G401 (cell line): Measurements from ENCODE around the gene FGB. TPM values are rescaled to one million over a fixed set of nuclear protein-coding genes. Genes with fewer than 3 reads are reported as not detected.

ENCODE experiments used
- DNase-seq: peaks from one replicate; pipeline ENCODE4 v3.0.0-alpha.2; 2015; ENCODE audit warnings: low spot score
- in situ Hi-C: cut with HindIII; loops from 2 replicates; pipeline ENCODE4 v1.10.0; 2016; ENCODE audit warnings: low sequenced_read_pairs, mixed read lengths
- total RNA-seq: library from RNA; depleted of rRNA; stranded (reverse); fragments of >200 nt; shearing (Covaris generic); gene quantifications from 2 replicates; pipeline ENCODE4 v1.2.3, GENCODE V29; 2014; rRNA removed

FGB gene
- not detected in 2 replicates for total RNA-seq

- no peak for DNase-seq
- in situ Hi-C loops, result no loop called here
Measured at GRCh38 chr4:154562697-154563254, at the start of gene FGB. FGB (plus strand) TSS chr4:154563011; CDS start chr4:154563019, 8 bp downstream.

DNA sequence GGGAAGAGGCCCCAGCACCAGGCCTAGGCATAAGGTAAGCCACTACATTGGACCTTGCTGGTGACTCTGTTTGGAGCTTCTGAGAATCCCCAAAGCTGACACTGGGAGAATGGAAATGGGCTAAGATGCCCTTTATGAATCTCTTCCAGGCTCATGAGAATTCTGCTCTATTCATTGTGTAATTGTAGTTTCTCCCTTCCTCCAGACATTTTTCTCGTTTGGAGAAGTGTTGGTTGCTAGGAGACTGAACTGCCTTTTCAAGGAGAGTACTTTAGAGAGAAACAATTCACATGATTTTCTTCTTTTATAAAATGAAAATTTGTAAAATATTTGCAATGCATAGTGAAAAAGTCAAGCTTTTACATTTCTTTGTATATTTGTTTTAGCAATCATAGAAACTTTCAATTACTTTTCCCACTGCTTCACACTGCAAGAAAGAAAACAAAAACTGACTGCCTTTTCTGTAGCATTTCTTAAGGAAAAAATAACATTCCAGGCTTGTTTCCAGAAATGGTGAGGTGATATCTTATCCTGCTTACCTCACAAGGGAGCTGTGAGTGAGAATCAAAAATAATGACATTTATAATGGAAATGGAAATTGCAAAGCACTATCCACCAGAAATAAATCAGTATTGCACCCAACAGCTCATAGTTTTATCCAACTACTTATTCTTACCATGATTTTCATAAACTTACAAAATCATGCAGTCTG lies 46.3 kb upstream of the FGB start:
- no peak for DNase-seq
- in situ Hi-C loops, result no loop called here

- no peak for DNase-seq
- in situ Hi-C loops, result no loop called here
Measured at GRCh38 chr4:154517591-154517990, 45.2 kb upstream of the FGB start.

DNA sequence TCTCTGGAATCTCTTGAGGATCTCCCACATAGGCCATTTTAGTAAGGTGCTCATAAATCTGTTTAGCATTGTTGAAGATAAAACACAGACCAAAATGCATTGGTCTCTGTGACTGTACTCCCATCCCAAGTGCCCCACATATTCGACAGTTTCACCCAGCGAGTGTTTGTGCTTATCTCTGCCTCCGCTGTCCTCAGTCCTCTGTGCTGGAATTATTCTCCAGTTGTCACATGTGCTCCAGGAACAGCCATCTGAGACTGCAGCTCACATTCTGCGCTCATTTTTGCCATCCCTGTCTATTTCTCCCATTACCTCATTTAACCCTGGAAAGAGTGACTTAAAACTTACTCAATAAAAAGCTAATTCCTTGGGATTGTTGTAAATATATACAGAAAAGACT lies 43.6 kb upstream of the FGB start:
- DNase-seq, result no peak
- in situ Hi-C loops, result no loop called here

- in situ Hi-C loops, result no loop called here
- no peak for DNase-seq
Measured at GRCh38 chr4:154521607-154522006, 41.2 kb upstream of the FGB start.

DNA sequence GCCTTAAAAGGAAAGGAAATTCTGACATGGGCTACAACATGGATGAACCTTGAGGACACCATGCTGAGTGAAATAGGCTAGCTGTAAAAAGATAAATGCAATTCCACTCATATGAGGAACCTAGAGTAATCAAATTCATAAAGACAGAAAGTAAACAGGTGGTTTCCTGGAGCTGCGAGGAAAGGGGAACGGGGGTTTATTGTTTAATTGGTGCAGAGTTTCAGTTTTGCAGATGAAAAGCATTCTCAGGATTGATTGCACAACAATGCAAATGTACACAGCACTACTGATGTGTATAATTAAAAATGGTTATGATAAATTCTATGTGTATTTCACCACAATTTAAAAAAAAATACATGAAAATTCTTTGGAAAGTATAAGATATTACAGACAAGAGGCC lies 36.7 kb upstream of the FGB start:
- in situ Hi-C loops, result no loop called here

GRCh38 chr4:154527308-154527707 lies 35.5 kb upstream of the FGB start:
- in situ Hi-C loops, result no loop called here
- no peak for DNase-seq

More for the DNA sequence above, 36.7 kb upstream of the FGB start:
- DNase-seq, result no peak

GRCh38 chr4:154528869-154529268 lies 33.9 kb upstream of the FGB start:
- in situ Hi-C loops, result no loop called here
- DNase-seq, result no peak

DNA sequence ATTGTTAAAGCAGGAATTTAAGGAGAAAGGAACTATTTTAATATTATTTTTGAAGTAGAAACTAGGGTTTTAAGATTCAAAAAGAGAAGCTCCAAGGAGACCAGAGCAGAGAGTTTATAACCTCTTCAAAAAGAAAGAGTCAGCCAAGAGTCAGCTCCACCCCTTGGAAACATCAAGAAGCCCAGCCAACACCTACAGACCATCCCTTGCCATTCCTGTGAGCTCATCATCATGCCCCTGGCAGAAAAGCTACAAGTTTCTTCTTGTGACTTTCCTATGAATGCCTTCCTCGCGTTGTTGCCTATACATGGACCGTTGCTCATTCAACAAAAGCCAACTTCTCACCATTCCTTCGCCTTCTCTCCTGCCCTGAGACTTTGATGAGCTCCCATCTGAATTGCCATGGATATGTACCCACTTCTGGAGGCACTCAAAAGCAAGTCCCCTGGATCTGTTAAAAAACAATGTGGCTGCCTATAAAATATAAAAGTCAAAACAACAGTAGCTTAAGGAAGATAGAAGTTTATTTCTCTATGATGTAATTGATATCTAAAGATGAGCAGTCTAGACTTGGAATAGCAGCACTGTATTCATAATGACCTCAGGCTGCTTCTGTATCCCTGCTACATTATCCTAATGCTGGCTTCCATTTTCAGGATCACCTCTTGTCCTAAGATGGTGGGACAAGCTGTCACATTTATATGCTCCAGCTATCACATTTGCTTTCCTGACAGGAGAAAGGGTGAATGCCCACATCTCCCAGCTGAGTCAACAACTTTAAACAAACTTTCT lies 32.9 kb upstream of the FGB start:
- in situ Hi-C loops, result no loop called here

GRCh38 chr4:154534296-154534695 lies 28.5 kb upstream of the FGB start:
- DNase-seq, result no peak
- in situ Hi-C loops, result no loop called here

More for the DNA sequence above, 32.9 kb upstream of the FGB start:
- no peak for DNase-seq

- no peak for DNase-seq
- in situ Hi-C loops, result no loop called here
Measured at GRCh38 chr4:154542271-154542879, 20.4 kb upstream of the FGB start.

- no peak for DNase-seq
- in situ Hi-C loops, result no loop called here
Measured at GRCh38 chr4:154545689-154546088, 17.1 kb upstream of the FGB start.

- in situ Hi-C loops, result no loop called here
Measured at GRCh38 chr4:154549894-154550790, 12.7 kb upstream of the FGB start, which contains the start of gene PLRG1. PLRG1 (minus strand) TSS chr4:154550400; CDS start chr4:154550308, 92 bp downstream.

DNA sequence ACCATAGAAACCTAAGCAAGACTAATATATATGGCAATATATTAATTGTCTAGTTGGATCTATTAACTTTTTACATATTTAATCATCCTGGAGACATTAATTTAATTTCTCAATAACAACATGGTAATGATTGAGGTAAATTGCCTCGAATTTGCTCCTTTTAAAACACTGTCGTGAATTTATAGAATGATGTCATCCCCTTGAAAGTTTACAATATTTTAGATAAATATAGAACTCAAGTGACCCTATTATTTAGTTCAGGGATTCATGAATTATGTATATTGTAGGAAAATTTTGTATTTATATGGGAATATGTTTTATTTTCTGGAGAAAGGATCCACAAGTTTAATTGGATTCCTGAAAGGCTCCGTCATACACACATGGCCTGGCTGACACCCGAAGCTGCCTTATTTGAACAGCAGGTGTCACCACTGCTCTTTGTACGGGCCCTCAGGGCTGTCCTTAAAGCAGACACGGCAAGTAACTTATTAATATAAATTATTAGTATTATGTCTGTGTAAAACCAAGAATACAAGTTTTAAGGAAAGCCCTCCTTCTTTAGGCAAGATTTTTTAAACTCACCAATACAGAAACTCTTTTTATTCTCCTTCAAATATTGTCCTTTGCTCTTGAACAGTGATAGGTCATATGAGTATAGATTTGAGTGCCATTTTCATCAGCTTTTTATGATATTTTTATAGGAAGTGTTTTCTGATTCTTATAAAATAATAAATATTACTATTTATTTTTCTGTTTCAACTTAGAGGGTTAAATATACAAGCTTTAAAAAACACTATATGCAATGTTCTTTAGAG lies 10.7 kb upstream of the FGB start:
- peak; percentile 85 for DNase-seq
- in situ Hi-C loops, result no loop called here

More at GRCh38 chr4:154549894-154550790, 12.7 kb upstream of the FGB start, which contains the start of gene PLRG1:
- DNase-seq, result peak; percentile 95

GRCh38 chr4:154559141-154559493 lies 3.7 kb upstream of the FGB start:
- DNase-seq, result no peak
- in situ Hi-C loops, result no loop called here

DNA sequence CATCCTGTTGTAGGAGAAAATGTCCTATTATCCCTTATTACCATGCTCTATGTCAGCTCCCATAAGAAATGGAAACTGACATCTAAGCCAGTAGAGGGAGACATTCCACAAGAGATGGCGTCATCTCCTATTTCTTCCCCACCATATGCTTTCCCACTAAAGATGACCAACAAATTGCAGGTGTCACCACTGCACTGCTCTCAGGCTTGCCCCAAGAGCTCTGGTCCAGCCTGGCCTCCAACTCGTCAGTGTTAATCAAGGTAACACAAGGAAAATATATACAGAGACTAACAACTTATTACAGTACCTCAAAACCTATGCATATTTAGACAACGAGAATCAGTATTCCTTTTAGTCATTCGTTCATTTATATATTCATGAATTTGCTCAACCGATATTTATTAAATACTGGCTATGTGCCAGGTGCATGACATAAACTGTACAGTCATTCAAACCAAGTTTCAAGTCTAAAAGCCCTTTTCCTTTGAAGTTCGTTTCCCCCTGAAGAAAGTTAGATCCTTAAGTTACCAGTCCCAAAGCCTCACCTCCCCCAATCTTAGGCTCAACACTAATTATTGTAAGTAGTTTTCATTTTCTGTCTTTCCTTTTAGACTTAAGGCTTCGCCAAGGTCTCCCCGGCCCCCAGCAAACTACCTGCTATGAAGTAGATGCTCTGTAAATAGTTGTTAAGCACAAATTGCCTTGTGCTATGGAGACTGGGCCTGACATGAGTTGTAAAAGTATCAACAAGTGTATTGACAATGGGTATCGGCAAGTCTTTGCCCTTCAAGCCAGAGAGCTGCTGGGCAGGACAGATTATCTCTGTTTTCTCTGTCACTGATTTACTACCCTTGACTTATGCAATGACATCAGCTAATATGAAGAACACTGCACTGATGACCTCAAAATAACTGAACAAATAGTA lies 3.1 kb upstream of the FGB start:
- in situ Hi-C loops, result no loop called here

GRCh38 chr4:154560419-154560801 lies 2.4 kb upstream of the FGB start:
- DNase-seq, result no peak
- in situ Hi-C loops, result no loop called here

More for the DNA sequence above, 3.1 kb upstream of the FGB start:
- DNase-seq, result no peak
